A549 (cell line): Measurements from ENCODE around the gene HOXA2.

ENCODE experiments used
- CEBPB ChIP-seq, 2 experiments: fragments of >200 bp in 1 of 2; sonication (Bioruptor Twin) in 1 of 2; formaldehyde crosslinking in 1 of 2; IDR thresholded peaks; 2 replicates each; pipeline ENCODE4 v1.6.1; 2012 to 2016
- CHD4 ChIP-seq: fragments of 200-600 bp; sonication (generic); IDR thresholded peaks from 2 replicates; pipeline ENCODE4 v1.6.1; 2016; ENCODE audit warnings: antibody characterized with exemption, mild to moderate bottlenecking, borderline replicate concordance
- CTCF ChIP-seq: fragments of >200 bp; sonication (Bioruptor Twin); formaldehyde crosslinking; IDR thresholded peaks from 3 replicates; pipeline ENCODE4 v1.5.1; 2016
- EP300 ChIP-seq, 2 experiments: fragments of >200 bp; sonication (Bioruptor Twin); formaldehyde crosslinking; IDR thresholded peaks; 2 replicates in 1 of 2; 3 replicates in 1 of 2; pipeline ENCODE4 v1.6.1; 2016 to 2017
- HOXA7 ChIP-seq: fragments of 250-450 bp; sonication (Bioruptor Pico); IDR thresholded peaks from 2 replicates; pipeline ENCODE4 v1.5.0; 2020; ENCODE audit warnings: mild to moderate bottlenecking, moderate library complexity
- KDM1A ChIP-seq: fragments of 200-600 bp; sonication (generic); IDR thresholded peaks from 2 replicates; pipeline ENCODE4 v1.6.1; 2016; ENCODE audit warnings: low read depth, mild to moderate bottlenecking
- NR3C1 ChIP-seq: fragments of >200 bp; sonication (Bioruptor Twin); formaldehyde crosslinking; IDR thresholded peaks from 3 replicates; pipeline ENCODE4 v1.6.1; 2017
- POLR2A ChIP-seq: IDR thresholded peaks from 2 replicates; pipeline ENCODE4 v1.6.1; 2012; ENCODE audit warnings: mild to moderate bottlenecking, low read length
- RCOR1 ChIP-seq: fragments of 150-350 bp; IDR thresholded peaks from 2 replicates; pipeline ENCODE4 v1.6.1; 2014; ENCODE audit warnings: antibody characterized with exemption, low read length, low read depth
- REST ChIP-seq: fragments of 200-600 bp; sonication (generic); IDR thresholded peaks from 2 replicates; pipeline ENCODE4 v1.6.1; 2016; ENCODE audit warnings: antibody characterized with exemption, mild to moderate bottlenecking, moderate library complexity
- RFX5 ChIP-seq: fragments of 450-650 bp; IDR thresholded peaks from 2 replicates; pipeline ENCODE4 v1.7.1; 2014; ENCODE audit warnings: antibody characterized with exemption, mild to moderate bottlenecking, moderate library complexity
- RNF2 ChIP-seq: fragments of 200-600 bp; sonication (generic); IDR thresholded peaks from 2 replicates; pipeline ENCODE4 v1.6.1; 2016; ENCODE audit warnings: low read depth, mild to moderate bottlenecking, antibody characterized with exemption, moderate library complexity, borderline replicate concordance
- TP53 ChIP-seq: fragments of 250-450 bp; sonication (Bioruptor Pico); IDR thresholded peaks from 2 replicates; pipeline ENCODE4 v1.5.0; 2021; ENCODE audit warnings: mild to moderate bottlenecking, moderate library complexity

GRCh38 chr7:27128776-27129728, 26.6 kb upstream of the HOXA2 start:
- no peak for TF ChIP-seq TP53 (CRISPR knock-in tag)
- TF ChIP-seq CTCF: no peak
- TF ChIP-seq RCOR1: no peak
- TF ChIP-seq CEBPB (IDR thresholded peaks at IDR 0.05): no peak
- no peak for TF ChIP-seq EP300 (IDR thresholded peaks at IDR 0.05)
- no peak for TF ChIP-seq POLR2A
- no peak for TF ChIP-seq KDM1A
- no peak for TF ChIP-seq REST
- TF ChIP-seq RNF2: no peak
- TF ChIP-seq HOXA7 (CRISPR knock-in tag): no peak
- TF ChIP-seq NR3C1: no peak
- TF ChIP-seq RFX5: no peak
- TF ChIP-seq CHD4: no peak
